Endothelial cell of umbilical vein (primary cell): ENCODE results near the gene SENP2. TPM values are rescaled to one million over a fixed set of nuclear protein-coding genes. Genes with fewer than 3 reads are reported as not detected.
"Not testable (repeated sequence)": the region's sequence is repeated elsewhere in the genome, so short reads cannot be mapped to it uniquely, and the experiment has no call there.

Experiments
- BruUV-seq: library from RNA; stranded (reverse); fragments of 400-500 nt; replicated peaks from 2 replicates; lab custom pipeline; 2021; lab: Mats Ljungman, UMichigan
- CTCF ChIA-PET: fragments of 300-600, 350-600 bp; sonication (Branson Sonifier 250); formaldehyde crosslinking; loops from one replicate; lab custom pipeline; 2021; ENCODE audit warnings: antibody characterized with exemption, inconsistent platforms; lab: Charles Lee
- POLR2A ChIA-PET: fragments of 300-600, 350-600 bp; sonication (Branson Sonifier 250); formaldehyde crosslinking; loops from one replicate; lab custom pipeline; 2021; ENCODE audit warnings: antibody characterized with exemption, inconsistent platforms; lab: Charles Lee
- DNase-seq: peaks from one replicate; pipeline ENCODE4 v3.0.0-alpha.2; 2011; ENCODE audit warnings: low read depth, low spot score
- FAIRE-seq: peaks from 2 replicates; lab custom pipeline; 2011; peaks lifted over from hg19 to GRCh38; lab: Jason Lieb, UNC
- H2AFZ ChIP-seq: 2 replicates; pipeline ENCODE4 v1.6.0; 2012; ENCODE audit warnings: low read depth, low read length, control low read depth, inconsistent platforms
- H3K27ac ChIP-seq: 2 replicates; pipeline ENCODE4 v1.5.1; 2011; ENCODE audit warnings: low read depth, mild to moderate bottlenecking, control low read depth, low read length, moderate library complexity; ENCODE audit not compliant: insufficient read depth
- H3K27me3 ChIP-seq, 2 experiments: 2 replicates each; pipeline versions ENCODE4 v1.6.0 to v1.6.1; 2011; ENCODE audit warnings: low read length in 2 of 2, mixed read lengths in 1 of 2; ENCODE audit not compliant: control insufficient read depth in 2 of 2, insufficient read depth in 2 of 2
- H3K36me3 ChIP-seq, 2 experiments: 2 replicates in 1 of 2; 3 replicates in 1 of 2; pipeline ENCODE4 v1.5.1; 2011; ENCODE audit warnings: low read length in 2 of 2, mild to moderate bottlenecking in 1 of 2, moderate library complexity in 1 of 2; ENCODE audit not compliant: control insufficient read depth in 2 of 2, insufficient read depth in 2 of 2; ENCODE audit errors: extremely low read depth in 1 of 2
- H3K4me1 ChIP-seq: 3 replicates; pipeline ENCODE4 v1.5.1; 2011; ENCODE audit warnings: mild to moderate bottlenecking, low read length; ENCODE audit not compliant: control insufficient read depth, insufficient read depth; ENCODE audit errors: extremely low read depth
- H3K4me2 ChIP-seq: 2 replicates; pipeline ENCODE4 v1.6.1; 2011; ENCODE audit warnings: low read length, control low read depth, mixed read lengths; ENCODE audit not compliant: insufficient read depth
- H3K4me3 ChIP-seq, 3 experiments: fragments of 200-600 bp in 1 of 3; sonication (generic), shearing (Covaris generic) in 1 of 3; replicated peaks in 1 of 3; 2 replicates each; pipeline ENCODE4 v1.5.1; 2011 to 2016; ENCODE audit warnings: control low read depth in 3 of 3, low read length in 3 of 3, mild to moderate bottlenecking in 2 of 3, inconsistent platforms in 1 of 3, low read depth in 1 of 3, moderate library complexity in 1 of 3; ENCODE audit not compliant: insufficient read depth in 1 of 3
- H3K79me2 ChIP-seq: 2 replicates; pipeline ENCODE4 v1.6.0; 2012; ENCODE audit warnings: low read length, inconsistent platforms; ENCODE audit not compliant: control insufficient read depth, insufficient read depth
- H3K9ac ChIP-seq: replicated peaks from 2 replicates; pipeline ENCODE3; 2011; ENCODE audit warnings: low read length, control low read depth; ENCODE audit not compliant: insufficient read depth; ENCODE audit errors: extremely low read depth
- H3K9me1 ChIP-seq: replicated peaks from 3 replicates; pipeline ENCODE4 v1.6.0; 2011; ENCODE audit warnings: mild to moderate bottlenecking, low read length; ENCODE audit not compliant: control insufficient read depth, insufficient read depth; ENCODE audit errors: extremely low read depth
- H3K9me3 ChIP-seq: replicated peaks from 2 replicates; pipeline ENCODE4 v1.5.1; 2012; ENCODE audit warnings: low read length, inconsistent platforms; ENCODE audit not compliant: control insufficient read depth, insufficient read depth
- H4K20me1 ChIP-seq: replicated peaks from 2 replicates; pipeline ENCODE3; 2011; ENCODE audit warnings: mild to moderate bottlenecking, low read length; ENCODE audit not compliant: control insufficient read depth, insufficient read depth; ENCODE audit errors: extremely low read depth
- EZH2 ChIP-seq: IDR thresholded peaks from 2 replicates; pipeline ENCODE4 v1.6.1; 2012; ENCODE audit warnings: borderline replicate concordance, low read depth, mild to moderate bottlenecking, moderate library complexity, low read length, inconsistent platforms; ENCODE audit not compliant: severe bottlenecking
- FOS ChIP-seq: IDR thresholded peaks from 2 replicates; pipeline ENCODE4 v1.6.1; 2011; ENCODE audit warnings: mild to moderate bottlenecking, low read length, moderate library complexity, borderline replicate concordance; ENCODE audit not compliant: insufficient read depth
- GATA2 ChIP-seq: IDR thresholded peaks from 2 replicates; pipeline ENCODE4 v1.7.0; 2011; ENCODE audit warnings: low read depth, mild to moderate bottlenecking, moderate library complexity, mixed read lengths, low read length; ENCODE audit not compliant: insufficient read length, insufficient read depth
- MYC ChIP-seq: IDR thresholded peaks from one replicate; pipeline ENCODE4 v1.6.1; 2011; ENCODE audit warnings: mild to moderate bottlenecking, low read depth, low read length
- POLR2A ChIP-seq: IDR thresholded peaks from 2 replicates; pipeline ENCODE4 v1.6.1; 2012; ENCODE audit warnings: low read depth, mild to moderate bottlenecking, control low read depth, low read length
- POLR2AphosphoS5 ChIP-seq: IDR thresholded peaks from 2 replicates; pipeline ENCODE4 v1.6.1; 2012; ENCODE audit warnings: low read depth, mild to moderate bottlenecking, control low read depth, low read length, moderate library complexity; ENCODE audit not compliant: insufficient read depth
- dilution Hi-C: fragments of 300-500 bp; cut with MboI; formaldehyde crosslinking; loops from one replicate; pipeline ENCODE4 v1.15.0; 2019; ENCODE audit warnings: low sequenced_read_pairs; ENCODE audit not compliant: extremely low pct_ligation_motif_present
- intact Hi-C: fragments of 100-400 bp; cut with micrococcal nuclease; formaldehyde crosslinking; loops from one replicate; pipeline ENCODE4 v1.10.0; 2022
- polyA plus RNA-seq, 4 experiments: library from polyadenylated mRNA; depleted of rRNA in 3 of 4; stranded (reverse) in 3 of 4; unstranded in 1 of 4; fragments of >200 nt; gene quantifications; 2 replicates each; pipeline versions ENCODE4 v1.2.1 to v1.2.3, GENCODE V29; 2011 to 2012; ENCODE audit warnings: missing spikeins in 1 of 4
- total RNA-seq: library from RNA; stranded (reverse); gene quantifications from 2 replicates; pipeline ENCODE4 v1.2.3, GENCODE V29; 2021
- TF ChIP-seq, protein P1 (sequence below): IDR thresholded peaks from 2 replicates; pipeline ENCODE4 v1.6.1; 2011; ENCODE audit not compliant: insufficient read depth, insufficient read length
- TF ChIP-seq, protein P2 (sequence below), 2 donors: IDR thresholded peaks; 1 replicate in 1 of 2; 2 replicates in 1 of 2; pipeline ENCODE4 v1.5.1; 2011; ENCODE audit warnings: low read length in 2 of 2, mild to moderate bottlenecking in 2 of 2, moderate library complexity in 2 of 2, control low read depth in 1 of 2, inconsistent platforms in 1 of 2, low read depth in 1 of 2; ENCODE audit not compliant: insufficient read depth in 1 of 2; ENCODE audit errors: extremely low read depth in 1 of 2

SENP2 gene
- total and polyA plus RNA-seq, 2 donors (not counting 3 experiments of a cell fraction or from before 2014, with no cell fraction given): 3.8 to 40.4 TPM

DNA sequence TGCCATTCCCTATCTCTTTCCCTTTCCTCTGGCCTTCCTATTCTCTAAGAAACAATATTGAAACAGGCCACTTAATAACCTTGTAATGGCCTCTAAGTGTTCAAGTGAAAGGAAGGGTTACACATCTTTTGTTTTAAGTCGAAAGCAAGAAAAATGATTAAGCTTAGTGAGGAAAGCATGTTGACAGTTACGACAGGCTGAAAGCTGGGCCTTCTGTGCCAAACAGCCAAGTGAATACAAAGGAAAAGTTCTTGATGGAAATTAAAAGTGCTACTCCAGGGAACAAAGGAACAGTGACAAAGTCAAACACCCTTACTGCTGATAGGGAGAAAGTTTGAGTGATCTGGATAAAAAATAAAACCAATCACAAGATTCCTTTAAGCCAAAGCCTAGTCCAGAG, 54.2 kb downstream of the SENP2 start:
- H3K27me3 ChIP-seq: no peaks in the 10 kb centered on the region
- no peaks in the 10 kb centered on the region for H3K79me2 ChIP-seq
- H4K20me1 ChIP-seq: no peaks in the 10 kb centered on the region
- peaks cover 5% of the 10 kb centered on the region in 2 experiments for H3K36me3 ChIP-seq
- ChIA-PET POLR2A (no interaction called here), CTCF (interaction anchor here (1.1 to 1.2 kb wide), 2 partner anchors 10 to 20 kb away, joined by 3 to 4 read pairs; no protein-coding TSS in a partner anchor)
- H2AFZ ChIP-seq: no peak overlapping the region
- no peaks in the 10 kb centered on the region for H3K4me1 ChIP-seq
- intact Hi-C loops: no loop called here
- FAIRE-seq (peak; percentile 44), DNase-seq (peak; percentile 64)
- no peak overlapping the region for H3K9ac ChIP-seq
- TF ChIP-seq EZH2 (no peak), MYC (no peak), FOS (no peak), POLR2A (no peak), POLR2AphosphoS5 (no peak), GATA2 (no peak)
- TF ChIP-seq, protein P1, sequence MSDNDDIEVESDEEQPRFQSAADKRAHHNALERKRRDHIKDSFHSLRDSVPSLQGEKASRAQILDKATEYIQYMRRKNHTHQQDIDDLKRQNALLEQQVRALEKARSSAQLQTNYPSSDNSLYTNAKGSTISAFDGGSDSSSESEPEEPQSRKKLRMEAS: no peak
- TF ChIP-seq, protein P2, sequence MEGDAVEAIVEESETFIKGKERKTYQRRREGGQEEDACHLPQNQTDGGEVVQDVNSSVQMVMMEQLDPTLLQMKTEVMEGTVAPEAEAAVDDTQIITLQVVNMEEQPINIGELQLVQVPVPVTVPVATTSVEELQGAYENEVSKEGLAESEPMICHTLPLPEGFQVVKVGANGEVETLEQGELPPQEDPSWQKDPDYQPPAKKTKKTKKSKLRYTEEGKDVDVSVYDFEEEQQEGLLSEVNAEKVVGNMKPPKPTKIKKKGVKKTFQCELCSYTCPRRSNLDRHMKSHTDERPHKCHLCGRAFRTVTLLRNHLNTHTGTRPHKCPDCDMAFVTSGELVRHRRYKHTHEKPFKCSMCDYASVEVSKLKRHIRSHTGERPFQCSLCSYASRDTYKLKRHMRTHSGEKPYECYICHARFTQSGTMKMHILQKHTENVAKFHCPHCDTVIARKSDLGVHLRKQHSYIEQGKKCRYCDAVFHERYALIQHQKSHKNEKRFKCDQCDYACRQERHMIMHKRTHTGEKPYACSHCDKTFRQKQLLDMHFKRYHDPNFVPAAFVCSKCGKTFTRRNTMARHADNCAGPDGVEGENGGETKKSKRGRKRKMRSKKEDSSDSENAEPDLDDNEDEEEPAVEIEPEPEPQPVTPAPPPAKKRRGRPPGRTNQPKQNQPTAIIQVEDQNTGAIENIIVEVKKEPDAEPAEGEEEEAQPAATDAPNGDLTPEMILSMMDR (IDR thresholded peaks at IDR 0.05; ENCODE audit: extremely low read depth in 1 of 2, insufficient read depth in 1 of 2, low read depth in 1 of 2, low read length in 2 of 2): no peak
- H3K4me3 ChIP-seq: no peak overlapping the region
- no peaks in the 10 kb centered on the region for H3K9me1 ChIP-seq
- dilution Hi-C loops: no loop called here
- no peak overlapping the region for H3K4me2 ChIP-seq
- BruUV-seq: no TSS peak
- no peak overlapping the region for H3K27ac ChIP-seq
- no peaks in the 10 kb centered on the region for H3K9me3 ChIP-seq

DNA sequence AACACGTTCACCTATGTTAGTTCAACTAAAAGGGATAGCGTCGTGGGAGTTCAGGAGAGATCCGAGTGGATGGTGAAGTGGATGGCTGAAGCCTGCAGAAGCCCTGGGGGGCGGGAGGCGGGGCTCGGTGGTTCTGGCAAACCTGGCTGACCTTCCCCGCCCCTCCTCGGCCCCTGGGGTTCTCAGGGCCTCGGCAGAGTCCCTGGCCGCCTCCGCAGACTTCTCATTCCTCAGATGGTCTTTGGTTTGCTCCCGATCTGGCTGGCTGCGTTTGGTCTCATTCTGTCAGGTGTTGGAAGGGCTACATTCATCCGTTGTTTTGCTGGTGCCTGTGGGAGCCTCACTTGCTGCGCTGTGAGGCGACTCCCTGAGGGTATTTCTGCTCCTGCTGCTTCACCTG, 59.1 kb downstream of the SENP2 start:
- intact Hi-C loops, POLR2A ChIA-PET, H4K20me1 ChIP-seq, H3K4me2 ChIP-seq, CTCF ChIA-PET, H3K27ac ChIP-seq, H3K4me3 ChIP-seq, H3K79me2 ChIP-seq, H3K27me3 ChIP-seq, BruUV-seq, H3K4me1 ChIP-seq, H3K9me1 ChIP-seq, H3K9ac ChIP-seq, DNase-seq, H3K9me3 ChIP-seq, FAIRE-seq, H2AFZ ChIP-seq, dilution Hi-C loops: not testable (repeated sequence)
- peaks cover 18 to 26% of the 10 kb centered on the region in 2 experiments for H3K36me3 ChIP-seq
